ENCODE results near the gene CRBN.

CRBN gene

DNA sequence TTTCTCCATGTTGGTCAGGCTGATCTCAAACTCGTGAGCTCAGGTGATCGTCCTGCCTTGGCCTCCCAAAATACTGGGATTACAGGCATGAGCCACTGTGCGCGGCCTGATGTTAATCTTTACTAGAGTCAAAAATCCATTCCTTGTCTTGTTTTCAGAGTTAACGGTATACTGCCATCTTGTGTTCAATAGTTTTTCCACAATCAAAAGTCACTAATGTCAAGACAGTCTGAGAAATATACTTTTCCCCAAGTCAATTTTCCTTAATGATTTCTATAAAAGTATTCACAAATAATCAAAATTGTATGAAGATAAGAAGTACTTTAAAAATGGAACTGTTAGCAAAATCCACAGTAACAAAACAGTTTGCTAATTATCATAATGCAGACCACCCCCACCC is 8.5 kb downstream of the CRBN start:
- no peak for DNase-seq

DNA sequence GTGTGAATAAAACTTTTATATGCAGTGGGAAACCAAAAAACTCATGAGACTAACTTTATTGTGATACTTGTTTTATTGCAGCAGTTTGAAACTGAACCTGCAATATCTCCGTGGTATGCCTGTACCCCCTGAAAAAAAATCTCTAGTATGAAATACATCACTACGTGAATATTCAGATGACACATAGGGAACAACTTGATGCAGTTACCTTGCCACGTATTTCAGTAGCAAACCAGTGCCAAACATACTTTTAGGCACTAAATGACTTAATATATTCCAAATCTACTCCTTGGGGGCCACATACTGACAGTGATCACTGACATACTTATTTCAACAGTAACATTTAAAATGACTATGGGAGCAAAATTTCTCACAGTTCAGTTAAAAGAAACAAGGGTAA is 13.8 kb downstream of the CRBN start:
- no peak for DNase-seq

DNA sequence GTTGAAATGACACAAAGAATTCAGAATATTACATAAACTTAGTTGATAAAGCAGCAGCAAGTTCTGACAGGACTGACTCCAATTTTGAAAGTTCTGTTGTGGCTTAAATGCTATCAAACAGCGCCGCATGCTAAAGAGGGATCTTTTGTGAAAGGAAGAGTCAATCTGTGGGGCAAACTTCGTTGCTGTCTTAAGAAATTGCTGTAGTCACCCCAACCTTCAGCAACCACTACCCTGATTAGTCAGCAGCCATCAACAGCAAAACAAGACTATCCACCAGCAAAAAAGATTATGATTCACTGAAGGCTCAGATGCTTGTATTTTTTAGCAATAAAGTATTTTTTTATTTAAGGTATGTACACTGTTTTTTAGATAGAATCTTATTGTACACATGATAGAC is 14.2 kb downstream of the CRBN start:
- no peak for DNase-seq

DNA sequence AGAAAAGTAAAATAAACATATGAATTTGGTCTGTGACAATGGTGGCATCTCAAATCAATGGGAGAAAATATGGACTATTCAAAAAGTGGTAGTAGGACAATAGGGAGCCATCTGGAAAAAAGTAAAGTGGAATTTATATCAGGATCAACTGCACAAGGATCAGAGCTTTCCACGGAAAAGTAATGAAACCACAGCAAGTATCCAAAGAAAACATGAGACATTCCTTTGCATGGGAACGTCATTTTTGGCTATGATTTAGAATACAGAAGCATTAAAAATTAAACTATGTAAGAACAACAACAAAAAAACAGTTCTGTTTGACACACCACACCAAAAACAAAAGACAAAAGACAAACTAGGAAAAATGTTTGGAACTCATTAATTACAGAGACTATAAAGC is 18.7 kb downstream of the CRBN start:
- no peak for DNase-seq

DNA sequence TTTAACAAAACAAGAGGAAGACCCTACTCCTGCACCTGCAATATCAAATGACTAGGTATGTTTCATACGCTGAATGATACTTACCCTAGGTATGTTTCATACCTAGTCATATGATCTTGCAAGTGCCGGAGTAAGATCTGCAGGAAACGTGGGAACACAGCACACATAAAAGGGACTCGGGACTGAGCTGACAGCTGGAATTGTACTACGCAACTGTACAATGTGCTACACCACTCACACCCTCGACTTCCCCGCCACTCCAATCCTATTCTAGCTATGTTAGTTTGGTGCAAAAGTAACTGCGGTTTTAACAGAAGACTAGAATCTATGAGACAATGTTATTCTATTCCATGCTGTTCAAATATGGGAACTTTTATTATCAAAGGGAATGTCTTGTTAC is 22.0 kb downstream of the CRBN start:
- DNase-seq, result no peak

DNA sequence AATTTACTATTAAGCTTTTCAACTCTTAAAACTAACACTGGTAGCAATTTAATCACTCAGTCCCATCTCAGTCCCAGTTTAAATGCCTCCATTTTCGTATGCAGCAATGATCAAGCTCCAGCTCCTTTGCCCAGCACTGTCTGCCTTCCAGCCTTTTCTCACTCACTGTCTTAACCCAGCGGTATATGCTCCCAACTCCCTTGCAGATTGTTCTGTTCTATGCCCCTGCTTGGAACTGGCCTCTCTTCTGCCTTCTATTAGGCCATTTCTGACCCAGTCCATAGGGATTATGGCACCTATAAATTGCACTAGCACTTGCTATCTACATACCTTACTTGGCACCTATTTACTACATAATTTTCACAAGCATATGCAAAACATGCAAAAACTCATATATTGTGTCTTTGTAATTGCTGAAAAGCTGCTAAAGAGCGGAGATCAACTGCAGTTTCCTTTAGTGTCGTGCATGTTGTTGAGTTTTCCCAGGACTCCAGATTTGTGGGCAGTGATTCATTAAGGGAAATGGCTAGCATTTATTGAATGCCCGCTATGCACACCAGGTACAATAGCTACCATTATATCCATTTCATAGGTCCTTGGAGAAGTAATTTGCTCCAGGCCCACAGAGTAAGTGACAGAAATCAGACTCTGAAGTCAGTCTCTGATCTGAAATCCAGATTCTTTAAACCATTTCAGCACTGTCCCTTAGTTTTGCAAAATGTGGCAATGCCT is 24.4 kb downstream of the CRBN start:
- DNase-seq, result no peak

DNA sequence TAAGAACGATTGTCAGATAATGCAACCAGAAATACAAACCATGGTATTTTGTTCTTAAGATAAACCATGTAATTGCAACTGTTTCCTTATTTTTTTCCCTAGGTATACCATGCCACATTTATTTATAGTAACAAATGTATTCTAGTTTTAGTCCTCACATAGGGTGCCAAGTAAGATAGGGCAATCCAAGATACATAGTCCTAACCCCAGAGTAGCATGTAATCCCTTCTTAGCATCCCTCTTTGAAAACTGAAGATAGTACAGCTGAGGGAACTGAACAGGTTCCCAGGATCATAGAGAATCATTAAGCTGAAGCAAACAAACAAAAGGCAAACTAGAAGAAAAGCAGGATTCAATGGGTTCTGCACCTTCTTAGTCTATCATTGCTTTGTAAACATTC is 28.0 kb downstream of the CRBN start:
- no peak for DNase-seq

DNA sequence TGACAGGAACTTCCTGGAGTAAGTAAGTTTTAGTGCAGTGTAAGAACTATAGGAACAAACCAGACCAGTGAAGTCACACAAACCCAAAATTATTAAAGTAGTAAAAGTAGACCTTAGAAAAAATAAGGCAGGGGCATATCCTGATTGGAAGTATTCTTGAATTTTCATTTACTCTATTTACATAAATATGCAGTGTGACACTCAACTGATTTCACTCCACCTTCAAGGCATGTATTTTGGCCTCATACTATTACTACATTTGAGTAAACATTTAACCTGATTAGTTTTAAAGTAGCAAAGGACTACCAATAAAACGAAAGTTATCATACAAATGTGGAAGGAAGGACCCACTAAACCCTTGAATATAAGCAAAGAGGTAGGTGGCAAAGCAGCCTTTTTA is 29.9 kb downstream of the CRBN start:
- DNase-seq, result no peak

DNA sequence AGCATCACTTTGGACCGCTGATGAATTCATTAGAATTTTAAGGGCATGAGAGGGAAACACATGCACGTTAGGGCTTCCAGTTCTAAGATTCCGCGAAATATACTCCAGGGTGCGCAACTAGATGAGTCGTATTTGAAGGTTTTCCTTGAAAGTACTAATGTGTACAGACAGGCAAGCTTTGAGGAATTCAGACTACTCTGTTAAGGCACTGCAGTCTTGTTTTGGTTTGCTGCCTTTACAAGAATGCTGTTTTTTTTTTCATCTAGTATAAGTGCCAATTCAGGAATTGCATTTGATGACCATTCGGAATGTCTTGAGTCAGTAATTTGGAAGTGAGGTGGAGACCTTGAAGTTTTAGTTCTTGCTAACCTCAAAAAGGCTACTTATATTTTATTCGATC is 33.7 kb downstream of the CRBN start:
- DNase-seq, result no peak

DNA sequence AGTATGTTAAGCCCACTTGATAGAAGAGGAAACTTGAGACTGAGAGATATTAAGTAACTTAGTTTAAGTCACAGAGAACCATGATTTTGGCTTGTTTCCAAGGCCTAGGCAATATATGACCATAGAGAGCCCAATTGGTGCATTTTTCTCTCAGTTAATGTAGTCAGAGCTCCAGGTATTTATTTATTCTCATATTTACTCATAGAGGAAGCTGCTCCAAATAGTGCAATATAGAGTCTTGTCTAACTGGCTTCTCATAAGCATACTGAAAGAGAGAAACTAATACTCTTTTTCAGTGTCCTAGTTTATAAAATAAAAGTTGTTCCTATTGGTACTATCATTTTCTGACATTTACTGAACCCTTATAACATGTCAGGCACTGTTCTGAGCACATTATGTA is 37.6 kb downstream of the CRBN start:
- no peak for DNase-seq

DNA sequence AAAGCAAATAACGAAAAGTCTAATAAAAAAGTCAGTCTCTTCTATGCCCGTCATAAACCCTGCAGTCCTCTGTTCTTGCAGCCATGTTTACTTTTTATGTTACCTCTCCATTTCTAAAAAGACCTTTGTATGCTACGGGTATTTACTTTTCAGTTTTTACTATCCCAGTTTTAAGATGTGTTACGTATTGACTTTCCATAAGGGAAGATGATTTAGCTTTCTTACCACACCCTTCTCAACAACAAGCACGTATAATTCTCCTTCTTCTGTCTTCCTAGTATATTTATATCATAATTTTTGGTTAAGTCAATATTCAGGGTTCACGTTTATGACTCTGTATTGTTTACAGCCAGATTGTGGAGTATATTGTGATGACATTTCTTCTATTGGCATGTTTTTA is 42.0 kb downstream of the CRBN start:
- DNase-seq, result no peak

DNA sequence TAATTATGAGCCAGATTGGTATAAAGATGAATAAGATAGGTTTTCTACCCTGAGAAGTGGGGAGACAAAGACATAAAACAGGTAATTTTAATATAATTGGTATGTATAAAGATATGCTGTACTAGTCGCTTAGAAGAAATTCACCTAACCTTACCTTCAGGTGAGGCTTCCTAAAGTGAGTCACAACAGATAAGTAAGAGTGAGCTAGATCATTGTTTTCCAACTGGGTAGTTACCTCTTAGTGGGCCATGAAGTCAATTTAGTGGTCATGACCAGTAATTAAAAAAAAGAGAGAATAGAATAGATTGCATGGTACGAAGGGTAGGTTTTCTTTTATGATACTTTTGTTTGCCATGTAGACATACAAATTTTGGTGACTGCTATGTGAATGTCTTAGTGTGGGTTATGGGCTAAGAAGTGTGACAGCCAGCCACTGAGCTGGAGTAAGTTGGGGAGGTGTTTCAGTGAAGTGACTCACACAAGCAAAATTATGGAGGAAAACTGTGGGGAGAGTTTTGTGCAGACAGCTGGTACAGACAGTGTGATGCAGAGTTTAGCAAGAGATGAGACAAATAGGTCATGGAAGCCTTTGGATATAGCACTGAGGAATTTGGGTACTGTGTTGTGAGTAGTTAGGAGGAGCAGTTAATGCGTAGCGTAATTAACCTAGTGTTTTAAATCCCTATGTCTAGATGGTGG is 44.6 kb downstream of the CRBN start:
- no peak for DNase-seq

DNA sequence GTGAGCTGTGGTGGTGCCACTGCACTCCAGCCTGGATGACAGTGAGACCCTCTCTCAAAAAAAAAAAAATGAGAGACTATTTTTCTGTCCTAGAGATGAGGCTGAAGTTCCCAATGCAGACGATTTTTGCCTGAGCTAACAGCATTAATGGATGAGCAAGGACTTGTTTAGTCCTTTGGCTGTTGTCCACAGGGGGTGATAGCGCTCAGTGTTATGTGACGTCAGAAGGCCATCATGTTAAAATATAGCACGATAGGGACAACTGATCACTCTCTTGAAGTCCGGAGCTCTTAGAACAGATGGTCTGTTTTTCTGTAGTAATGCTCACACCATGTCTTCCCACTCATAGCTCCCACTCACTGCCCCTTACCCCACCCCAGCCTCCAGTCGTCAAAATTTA is 46.0 kb downstream of the CRBN start:
- no peak for DNase-seq

DNA sequence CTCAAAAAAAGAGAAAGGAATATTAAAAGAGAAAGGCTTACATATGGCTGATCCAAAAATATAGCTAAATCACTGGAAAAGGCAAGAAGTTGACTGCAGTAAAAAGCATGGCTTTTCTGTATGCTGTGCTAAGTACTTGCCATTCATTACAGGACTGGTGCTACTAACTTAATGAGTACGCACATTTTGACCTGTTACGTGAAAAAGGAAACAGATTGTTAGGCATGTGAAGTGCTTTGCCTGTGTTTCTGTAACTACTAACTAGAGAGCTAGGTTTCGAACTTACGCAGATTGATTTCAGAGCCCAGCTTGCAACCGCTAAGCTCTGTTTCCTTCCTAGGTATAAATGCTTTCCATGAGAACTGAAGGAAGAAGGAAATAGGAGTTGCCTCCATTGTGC is 49.9 kb downstream of the CRBN start:
- DNase-seq, result no peak

DNA sequence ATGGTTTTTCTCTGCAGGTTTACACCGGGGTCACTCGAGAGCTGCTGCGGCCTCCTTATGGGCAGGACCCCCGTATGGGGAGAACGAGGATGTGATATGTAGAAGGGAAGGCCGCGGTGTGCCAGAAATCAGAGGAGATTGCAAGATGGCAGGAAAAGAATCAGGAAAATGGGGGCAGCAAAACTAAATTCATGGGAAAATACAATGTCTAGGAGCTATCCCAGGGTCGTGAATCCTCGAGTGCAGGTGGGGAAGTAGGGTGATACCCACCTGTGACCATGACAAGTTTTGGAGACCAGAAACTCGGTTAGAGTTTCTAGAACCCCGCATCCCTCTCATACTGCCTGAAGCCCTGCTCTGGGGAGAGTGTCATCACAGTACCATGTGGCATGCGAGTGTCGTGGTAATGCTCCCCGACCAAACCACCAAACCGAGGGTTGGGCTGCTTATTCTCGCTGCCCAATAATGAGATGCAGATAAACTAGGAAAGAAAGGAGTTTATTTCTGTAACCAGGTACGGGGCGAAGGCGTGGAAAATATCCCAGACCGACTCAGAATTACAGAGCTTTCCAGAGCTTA is 52.0 kb downstream of the CRBN start:
- no peak for DNase-seq

DNA sequence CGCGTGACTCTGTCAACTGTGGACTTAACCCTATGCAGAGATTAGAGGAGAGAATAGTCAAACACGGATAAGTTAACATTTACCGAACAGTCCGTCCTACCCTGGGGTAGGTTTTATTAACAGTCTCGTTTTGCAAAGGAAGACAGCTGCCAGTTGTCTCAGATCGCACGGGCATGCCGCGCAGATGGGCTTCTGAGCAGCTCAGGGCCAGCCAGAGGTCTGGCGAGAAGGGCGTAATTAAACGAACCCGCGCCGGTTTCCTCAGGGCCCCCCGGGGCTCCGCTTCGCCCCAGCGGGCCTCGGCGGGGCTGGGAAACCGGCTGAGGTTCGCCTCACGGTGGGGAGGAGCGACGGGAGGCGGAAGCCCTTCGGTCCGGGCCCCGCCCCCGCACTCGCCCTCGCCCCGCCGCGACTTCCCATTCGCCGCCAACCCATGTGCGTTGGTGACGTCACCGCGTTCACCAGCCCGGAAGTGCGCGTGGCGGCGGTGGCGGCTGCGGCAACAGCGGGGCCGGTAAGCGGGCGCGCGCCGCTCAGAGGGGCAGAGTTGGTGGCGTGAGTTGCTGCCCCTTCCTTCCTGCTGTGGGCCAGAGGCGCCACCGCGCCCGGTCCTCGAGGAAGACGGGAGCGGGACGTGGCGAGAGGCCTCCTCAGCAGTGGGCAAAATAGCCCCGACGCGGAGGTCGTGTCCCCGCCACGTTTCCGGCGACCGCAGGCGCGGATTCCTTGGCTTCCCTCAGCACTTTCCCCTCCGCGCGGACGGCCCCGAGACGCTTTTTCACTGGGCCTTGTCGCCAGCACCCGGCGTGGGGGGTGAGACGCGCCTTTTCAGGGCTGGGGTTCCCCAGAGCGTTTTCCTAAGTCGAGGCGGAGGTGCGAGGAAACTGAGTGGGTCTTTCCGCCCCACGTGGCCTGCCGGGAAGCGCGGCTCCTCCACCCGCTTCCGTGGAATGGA is 52.7 kb downstream of the CRBN start, which contains the start of gene TRNT1:
TRNT1 (plus strand) TSS at position 464 of the 955 bp plus-strand sequence. CDS start 2,101 bp downstream, outside the sequence.
- DNase-seq, result peak; percentile 28

DNA sequence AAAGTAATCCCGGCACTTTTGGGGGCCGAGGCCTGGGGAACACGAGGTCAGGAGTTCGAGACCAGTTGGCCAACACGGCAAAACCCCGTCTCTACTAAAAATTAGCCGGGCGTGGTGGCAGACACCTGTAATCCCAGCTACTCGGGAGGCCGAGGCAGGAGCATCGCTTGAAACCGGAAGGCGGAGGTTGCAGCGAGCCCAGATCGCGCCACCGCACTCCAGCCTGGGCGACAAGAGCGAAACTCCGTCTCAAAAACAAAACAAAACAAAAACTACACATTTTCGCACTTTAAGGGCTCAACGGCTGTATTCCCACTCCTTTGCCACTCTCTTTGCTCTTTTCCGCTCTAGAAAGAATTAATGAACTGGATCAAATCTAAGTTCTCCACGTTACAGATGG is 53.5 kb downstream of the CRBN start:
- DNase-seq, result no peak

DNA sequence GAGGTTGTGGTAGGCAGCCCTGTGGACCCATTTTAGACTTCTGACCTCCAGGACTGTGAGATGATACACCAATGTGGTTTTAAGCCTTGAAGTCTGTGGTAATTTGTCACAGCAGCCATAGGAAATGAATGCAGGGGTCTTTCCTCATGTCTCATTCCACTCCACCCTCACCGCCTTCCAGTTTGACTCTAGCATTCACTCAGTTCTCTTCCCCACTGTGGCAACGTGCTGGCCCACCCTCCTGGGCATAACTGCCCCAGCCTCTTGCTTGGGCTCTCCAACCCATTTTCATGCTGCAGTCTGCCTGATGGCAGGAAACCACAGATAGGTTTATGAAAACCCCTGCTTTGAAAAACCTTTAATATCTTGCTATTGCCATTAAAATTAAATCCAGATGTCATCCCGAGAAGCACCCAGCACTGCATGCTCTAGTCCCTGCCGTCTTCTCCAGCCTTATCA is 60.1 kb downstream of the CRBN start:
- no peak for DNase-seq

DNA sequence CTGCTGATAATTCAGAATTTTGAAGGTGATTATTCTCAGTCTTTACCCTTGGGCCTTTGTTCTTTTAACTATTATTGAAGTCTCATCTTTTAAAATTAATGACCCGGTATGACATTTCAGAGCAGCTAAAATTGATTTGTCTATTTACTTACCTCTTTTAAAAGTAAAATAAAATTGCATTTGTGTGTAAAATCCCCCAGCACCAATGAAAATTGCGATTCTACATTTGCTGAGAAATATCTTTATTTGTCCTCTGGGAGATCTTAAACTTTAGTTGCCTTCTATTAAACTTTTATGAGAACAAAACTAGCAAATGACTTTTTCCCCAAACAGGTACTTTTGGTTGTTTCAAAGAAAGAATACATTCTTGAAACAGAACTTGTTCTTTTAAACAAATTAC is 61.8 kb downstream of the CRBN start:
- DNase-seq, result no peak

DNA sequence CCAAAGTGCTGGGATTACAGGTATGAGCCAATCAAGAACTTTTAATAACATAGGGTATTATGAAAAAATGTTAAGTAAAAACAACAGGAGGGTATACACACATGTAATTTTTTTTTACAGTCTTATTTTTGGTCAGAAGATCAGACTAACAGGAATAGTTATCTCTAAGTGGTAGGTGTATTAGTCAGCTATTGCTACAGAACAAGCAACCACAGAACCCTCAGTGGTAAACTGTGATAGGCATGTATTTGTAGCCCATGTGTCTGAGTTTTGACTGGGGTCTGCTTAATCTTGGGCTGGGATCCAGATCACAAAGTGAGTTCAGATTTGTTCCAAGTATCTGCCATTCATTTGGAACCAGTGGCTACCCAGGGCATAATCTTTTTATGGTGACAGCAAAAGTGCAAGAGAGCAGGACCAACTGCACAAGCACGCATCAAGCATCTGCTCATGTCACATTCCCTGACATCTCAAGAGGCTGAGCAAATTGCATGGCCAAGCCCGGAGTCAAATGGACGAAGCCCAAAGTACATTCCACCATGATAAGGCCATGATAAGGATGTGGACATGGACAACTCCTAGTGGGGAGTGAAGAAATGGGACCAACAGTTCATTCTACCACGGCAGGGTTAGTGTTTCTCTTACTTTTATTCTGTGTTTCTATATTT is 66.3 kb downstream of the CRBN start:
- DNase-seq, result no peak

DNA sequence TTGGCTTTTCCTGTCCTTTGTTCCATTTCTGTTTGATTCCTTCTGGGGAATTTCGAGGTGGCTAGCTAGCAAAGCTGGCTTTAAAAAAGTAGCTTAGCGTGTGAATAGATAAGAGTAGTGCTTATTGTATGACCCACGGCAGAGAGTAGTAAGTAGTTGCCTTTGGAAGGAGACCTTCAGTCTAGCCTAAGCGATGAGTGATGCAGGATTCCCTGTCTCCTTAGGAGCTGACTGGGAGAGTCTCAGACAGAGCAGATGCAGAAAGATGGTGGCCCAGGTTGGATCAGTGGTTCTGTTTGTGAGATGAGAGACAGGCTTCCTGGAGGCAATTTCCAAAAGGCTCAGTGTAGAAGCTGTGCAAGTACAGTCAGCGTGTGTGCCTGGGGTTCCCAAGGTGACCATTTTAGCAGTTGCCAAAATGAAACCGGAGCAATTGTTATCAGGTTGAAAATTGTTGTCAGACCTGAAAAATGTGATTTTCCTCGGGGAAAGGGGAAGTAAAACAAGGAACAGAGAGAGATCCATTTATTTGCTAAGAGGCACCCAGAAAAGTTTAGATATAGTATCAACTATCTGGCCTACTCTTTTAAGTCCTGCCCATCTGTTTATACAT is 68.6 kb downstream of the CRBN start:
- DNase-seq, result no peak

DNA sequence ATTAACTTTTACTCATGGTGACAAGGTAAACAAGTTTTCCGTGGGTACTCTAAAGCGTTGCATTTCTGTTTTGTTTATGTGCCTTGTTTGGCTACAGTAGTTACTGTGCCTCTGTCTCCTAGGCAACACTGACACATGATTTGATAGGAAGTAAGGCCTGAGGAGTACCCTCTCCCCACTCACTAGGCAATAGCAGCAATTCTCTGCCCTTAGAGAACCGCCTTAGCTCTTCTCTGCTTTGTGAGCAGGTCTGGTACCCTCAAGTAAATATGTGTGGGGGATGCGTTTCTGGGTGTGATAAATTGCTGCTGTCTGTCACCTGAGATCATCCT is 69.2 kb downstream of the CRBN start, which contains the start of gene IL5RA:
IL5RA (minus strand) TSS at position 76 of the 332 bp plus-strand sequence. CDS start 5,390 bp downstream, outside the sequence.
- no peak for DNase-seq
